GM04504 (cell line): ENCODE data around the gene MYCBPAP.
A peak's percentile ranks its signal among the peaks of the same experiment; 100 is the strongest.

Experiments
- DNase-seq: peaks from one replicate; pipeline ENCODE4 v3.0.0-alpha.2; 2012; ENCODE audit warnings: low read depth

Gene MYCBPAP, protein sequence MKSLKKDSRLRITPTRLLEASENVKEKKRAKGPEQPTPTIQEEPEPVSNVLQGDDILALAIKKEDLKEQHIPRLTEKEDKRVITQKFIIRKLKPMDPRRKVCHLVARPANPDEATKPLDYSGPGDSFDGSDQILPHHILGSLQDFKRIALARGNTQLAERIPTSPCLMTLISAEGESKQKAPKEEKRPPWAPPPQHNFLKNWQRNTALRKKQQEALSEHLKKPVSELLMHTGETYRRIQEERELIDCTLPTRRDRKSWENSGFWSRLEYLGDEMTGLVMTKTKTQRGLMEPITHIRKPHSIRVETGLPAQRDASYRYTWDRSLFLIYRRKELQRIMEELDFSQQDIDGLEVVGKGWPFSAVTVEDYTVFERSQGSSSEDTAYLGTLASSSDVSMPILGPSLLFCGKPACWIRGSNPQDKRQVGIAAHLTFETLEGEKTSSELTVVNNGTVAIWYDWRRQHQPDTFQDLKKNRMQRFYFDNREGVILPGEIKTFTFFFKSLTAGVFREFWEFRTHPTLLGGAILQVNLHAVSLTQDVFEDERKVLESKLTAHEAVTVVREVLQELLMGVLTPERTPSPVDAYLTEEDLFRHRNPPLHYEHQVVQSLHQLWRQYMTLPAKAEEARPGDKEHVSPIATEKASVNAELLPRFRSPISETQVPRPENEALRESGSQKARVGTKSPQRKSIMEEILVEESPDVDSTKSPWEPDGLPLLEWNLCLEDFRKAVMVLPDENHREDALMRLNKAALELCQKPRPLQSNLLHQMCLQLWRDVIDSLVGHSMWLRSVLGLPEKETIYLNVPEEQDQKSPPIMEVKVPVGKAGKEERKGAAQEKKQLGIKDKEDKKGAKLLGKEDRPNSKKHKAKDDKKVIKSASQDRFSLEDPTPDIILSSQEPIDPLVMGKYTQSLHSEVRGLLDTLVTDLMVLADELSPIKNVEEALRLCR

DNA sequence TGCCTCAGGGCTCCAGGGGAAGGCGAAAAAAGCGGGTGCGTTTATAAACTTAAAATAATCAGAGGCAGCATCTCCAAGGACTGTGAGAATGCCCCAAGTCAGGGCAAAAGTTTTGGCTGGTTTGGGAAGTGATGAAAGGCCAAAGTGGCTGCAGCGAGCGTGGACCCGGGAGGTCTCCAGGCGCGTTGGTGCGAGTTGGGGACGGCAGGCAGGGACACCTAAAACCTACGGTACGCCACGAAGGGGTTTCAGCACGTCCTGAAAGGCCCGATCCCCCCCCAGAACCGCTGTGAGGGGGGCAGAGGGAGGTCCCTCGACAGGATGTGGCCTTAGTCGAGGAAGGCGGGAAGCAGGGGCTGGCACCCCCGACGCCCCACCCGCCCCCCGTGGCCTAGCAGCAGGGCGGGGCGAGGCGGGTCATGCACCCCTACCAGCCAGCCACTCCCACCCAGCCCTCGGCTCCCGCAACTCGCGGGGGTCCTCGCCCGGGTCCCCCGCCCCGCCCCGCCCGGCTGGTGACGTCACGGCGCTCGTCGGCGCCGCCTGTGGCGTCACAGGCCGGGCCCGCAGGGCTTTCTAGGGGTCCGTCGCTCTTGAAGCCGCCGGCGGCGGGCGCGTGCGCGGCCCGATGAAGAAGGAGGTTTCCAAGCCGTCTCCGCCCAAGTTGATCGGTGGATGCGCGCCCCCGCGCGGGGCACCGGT lies at the start of gene MYCBPAP:
Gene MYCBPAP (plus strand): TSS at position 569 of the 702 bp plus-strand sequence. CDS start 236 bp downstream, outside the sequence.
- DNase-seq: peak; percentile 38

GRCh38 chr17:50458701-50459676 lies 49.2 kb upstream of the MYCBPAP start:
- no peak for DNase-seq

DNA sequence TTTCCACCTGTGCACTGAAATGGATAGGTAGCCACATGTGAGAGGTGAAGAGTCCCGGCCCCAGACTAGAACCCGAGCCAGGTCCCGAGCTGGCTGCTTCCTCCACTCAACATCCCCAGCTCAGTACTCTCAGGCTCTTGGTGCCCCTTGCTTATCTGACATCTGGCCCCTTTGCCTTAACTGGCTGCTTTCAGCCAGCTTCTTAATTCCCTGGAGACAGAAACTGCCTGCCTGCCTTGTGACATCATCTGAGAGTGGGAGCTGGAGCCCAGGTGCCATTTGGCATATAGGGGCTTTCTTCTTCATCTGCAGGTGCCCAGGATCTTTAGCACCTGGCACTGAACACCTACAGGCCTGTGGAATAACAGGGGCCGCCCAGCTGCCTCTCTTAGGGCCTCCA lies 48.5 kb upstream of the MYCBPAP start:
- no peak for DNase-seq

GRCh38 chr17:50460831-50461526 lies 47.3 kb upstream of the MYCBPAP start:
- no peak for DNase-seq

- DNase-seq: no peak
Observed at GRCh38 chr17:50461550-50462132, 46.6 kb upstream of the MYCBPAP start.

GRCh38 chr17:50462446-50462845 lies 45.8 kb upstream of the MYCBPAP start:
- no peak for DNase-seq

DNA sequence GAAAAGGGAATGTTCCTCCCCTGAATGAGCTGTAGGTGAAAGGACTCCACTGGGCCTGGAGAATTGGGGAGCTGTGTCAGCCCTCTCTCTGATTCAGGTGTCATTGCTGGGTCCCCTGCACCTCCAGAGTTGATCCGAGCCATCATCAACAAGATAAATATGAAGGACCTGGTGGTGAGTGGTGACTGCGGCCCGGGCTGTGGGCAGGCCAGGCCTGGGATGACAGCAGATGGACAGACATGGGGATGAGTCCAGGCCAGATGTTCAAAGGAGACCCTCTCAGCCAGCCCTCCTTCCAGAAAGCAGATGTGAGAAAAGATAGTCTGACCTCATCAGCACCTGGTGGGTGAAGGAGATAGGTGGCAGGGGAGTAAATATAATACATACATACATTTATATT lies 44.1 kb upstream of the MYCBPAP start:
- DNase-seq: no peak

DNA sequence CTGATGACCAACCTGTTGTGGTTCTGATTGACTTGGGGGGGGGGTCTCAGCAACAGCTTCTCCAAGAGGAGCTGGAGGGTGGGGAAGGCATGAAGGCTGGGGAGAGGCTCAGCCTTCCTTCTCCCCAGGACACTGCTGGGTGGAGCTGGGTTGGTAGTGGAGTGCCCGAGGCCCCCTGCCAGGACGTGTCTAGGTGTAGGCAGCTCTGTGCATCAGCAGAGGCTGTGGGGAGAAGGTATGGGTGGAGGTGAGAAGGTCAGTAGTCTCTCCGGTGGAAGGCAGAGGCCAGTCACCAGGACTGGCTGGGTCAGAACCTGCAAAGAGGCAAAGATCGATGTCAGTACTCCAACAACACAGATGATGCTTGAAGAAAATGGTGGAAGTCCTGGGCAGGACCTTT lies 43.5 kb upstream of the MYCBPAP start:
- DNase-seq: no peak

DNA sequence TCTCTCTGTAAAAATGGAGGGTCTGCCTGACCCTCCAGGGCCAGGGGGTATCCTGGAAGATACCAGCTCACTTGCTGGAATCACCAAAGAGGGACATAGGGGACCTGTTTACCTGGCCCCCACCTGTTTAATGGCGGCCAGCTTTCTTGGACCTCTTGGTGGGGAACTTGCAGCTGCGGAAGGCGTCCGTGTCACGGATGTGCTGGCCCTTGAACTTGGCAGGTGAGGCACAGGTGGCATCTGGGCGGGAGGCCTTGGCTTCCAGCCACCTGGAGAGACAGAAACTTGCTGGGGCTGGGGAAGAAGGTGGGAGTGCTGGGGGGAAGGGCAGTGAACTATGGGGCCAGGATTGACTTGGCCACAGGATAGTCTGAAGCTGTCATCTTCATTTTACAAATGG lies 43.1 kb upstream of the MYCBPAP start:
- DNase-seq: no peak

GRCh38 chr17:50465635-50466034 lies 42.6 kb upstream of the MYCBPAP start:
- DNase-seq: no peak

GRCh38 chr17:50466371-50467113 lies 41.7 kb upstream of the MYCBPAP start:
- no peak for DNase-seq

- no peak for DNase-seq
Observed at GRCh38 chr17:50467114-50467854, 41.0 kb upstream of the MYCBPAP start.

DNA sequence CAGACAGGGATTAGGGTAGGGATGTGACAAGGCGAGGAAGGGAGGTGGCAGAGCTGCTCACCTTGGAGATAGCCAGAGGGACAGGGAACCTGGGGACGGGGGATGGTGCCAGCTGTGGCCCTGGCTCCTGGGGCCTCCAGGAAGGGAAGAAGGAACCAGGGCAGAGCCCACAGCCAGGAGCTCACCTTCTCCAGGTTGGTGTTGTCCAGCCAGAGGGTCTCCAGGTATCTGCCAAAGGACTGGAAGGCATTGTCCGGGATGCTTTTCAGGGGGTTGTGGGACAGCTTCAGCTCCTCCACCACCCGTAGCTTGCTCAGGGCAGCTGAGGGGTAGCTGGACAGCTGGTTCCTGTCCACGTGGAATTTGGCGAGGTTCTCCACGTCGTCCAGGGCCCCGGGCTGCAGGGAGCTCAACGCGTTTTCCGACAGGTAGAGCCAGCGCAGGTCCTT lies 40.4 kb upstream of the MYCBPAP start:
- DNase-seq: no peak

GRCh38 chr17:50468304-50469207 lies 39.7 kb upstream of the MYCBPAP start, which contains the start of gene CHAD:
CHAD (minus strand) TSS chr17:50468880; CDS start chr17:50468813, 67 bp downstream.
- DNase-seq: no peak

DNA sequence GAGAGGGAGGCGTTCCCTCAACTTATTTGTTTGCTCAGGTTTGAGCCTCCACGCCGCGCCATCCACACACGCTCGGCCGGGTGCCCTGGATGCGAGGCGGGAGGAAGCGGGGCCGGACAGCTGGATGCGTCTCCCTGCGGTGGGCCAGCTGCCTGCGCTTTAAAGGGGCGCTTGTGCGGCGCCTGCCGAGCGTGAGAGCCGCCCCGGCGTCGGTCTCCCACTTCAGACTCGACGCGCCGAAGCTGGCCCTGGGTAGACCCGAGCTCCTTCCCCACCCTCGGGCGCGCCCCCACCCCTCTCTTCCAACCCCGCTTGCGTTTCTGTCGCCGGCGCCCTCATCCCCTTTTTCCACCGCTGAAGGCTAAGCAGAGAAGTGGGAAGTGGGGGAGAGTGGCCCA lies 39.0 kb upstream of the MYCBPAP start:
- no peak for DNase-seq

- DNase-seq: no peak
Observed at GRCh38 chr17:50469671-50470305, 38.5 kb upstream of the MYCBPAP start.

DNA sequence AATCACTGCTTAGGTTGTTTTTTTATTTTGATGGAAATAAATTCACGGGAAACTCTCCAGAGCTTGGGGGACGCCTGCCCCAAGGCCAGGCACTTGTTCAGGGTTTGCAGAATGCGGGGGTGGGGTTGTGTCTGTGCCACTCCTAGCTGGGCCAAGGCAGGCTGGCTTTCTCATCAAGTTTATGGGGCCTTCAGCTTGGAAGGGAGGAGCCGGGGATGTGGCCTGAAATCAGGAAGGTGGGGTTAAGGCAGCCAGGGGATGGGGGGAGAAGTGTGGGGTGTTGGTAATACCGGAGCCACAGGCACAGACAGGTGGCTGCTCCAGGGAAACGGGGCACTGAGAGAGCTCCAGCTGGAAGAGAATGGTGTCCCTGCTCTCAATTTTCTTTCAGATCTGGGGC lies 37.8 kb upstream of the MYCBPAP start:
- no peak for DNase-seq
